ENCODE data around the gene UFM1.
A peak's percentile ranks its signal among the peaks of the same experiment; 100 is the strongest.
"Not testable (repeated sequence)": the region's sequence is repeated elsewhere in the genome, so short reads cannot be mapped to it uniquely, and the experiment has no call there.

Gene UFM1

GRCh38 chr13:38366954-38367645, 17.4 kb downstream of the UFM1 start:
- no peak for DNase-seq

- no peak for DNase-seq
Measured at GRCh38 chr13:38369058-38369457, 19.4 kb downstream of the UFM1 start.

GRCh38 chr13:38370096-38370495, 20.4 kb downstream of the UFM1 start:
- DNase-seq, result not testable (repeated sequence)

- DNase-seq, result no peak
Measured at GRCh38 chr13:38372820-38373383, 23.3 kb downstream of the UFM1 start.

- no peak for DNase-seq
Measured at GRCh38 chr13:38376546-38376945, 26.9 kb downstream of the UFM1 start.

GRCh38 chr13:38381890-38382289, 32.2 kb downstream of the UFM1 start:
- DNase-seq, result no peak

- DNase-seq, result no peak
Measured at GRCh38 chr13:38382946-38383345, 33.3 kb downstream of the UFM1 start.

GRCh38 chr13:38384171-38384570, 34.5 kb downstream of the UFM1 start:
- DNase-seq, result no peak

- no peak for DNase-seq
Measured at GRCh38 chr13:38385153-38385891, 35.7 kb downstream of the UFM1 start.

GRCh38 chr13:38386421-38386820, 36.8 kb downstream of the UFM1 start:
- DNase-seq, result no peak

- no peak for DNase-seq
Measured at GRCh38 chr13:38391341-38391740, 41.7 kb downstream of the UFM1 start.

GRCh38 chr13:38394777-38395496, 45.3 kb downstream of the UFM1 start:
- peak in 1 of 3 experiments; percentile 27 for DNase-seq

- no peak for DNase-seq
Measured at GRCh38 chr13:38395497-38395788, 45.8 kb downstream of the UFM1 start.

- no peak for DNase-seq
Measured at GRCh38 chr13:38398711-38399493, 49.3 kb downstream of the UFM1 start.

- no peak for DNase-seq
Measured at GRCh38 chr13:38399535-38399934, 49.9 kb downstream of the UFM1 start.

GRCh38 chr13:38401276-38401675, 51.6 kb downstream of the UFM1 start:
- DNase-seq, result no peak

- no peak for DNase-seq
Measured at GRCh38 chr13:38405216-38405615, 55.6 kb downstream of the UFM1 start.

GRCh38 chr13:38409771-38410170, 60.1 kb downstream of the UFM1 start:
- DNase-seq, result no peak

- DNase-seq, result no peak
Measured at GRCh38 chr13:38412266-38412665, 62.6 kb downstream of the UFM1 start.
